A673 (cell line): ENCODE results near the gene NEK9.

ENCODE experiments used
- CTCF ChIP-seq: fragments of 300-800, 200-600 bp; sonication (generic); conservative IDR thresholded peaks from 2 replicates; pipeline ENCODE4 v1.5.1; 2017; ENCODE audit warnings: low read depth, mild to moderate bottlenecking, antibody characterized with exemption, low read length, moderate library complexity, mixed read lengths
- EZH2 ChIP-seq: fragments of 200-600 bp; sonication (generic); IDR thresholded peaks from 2 replicates; pipeline ENCODE4 v1.6.1; 2017; ENCODE audit warnings: borderline replicate concordance, low read depth, mild to moderate bottlenecking, mixed read lengths, antibody characterized with exemption, low read length; ENCODE audit not compliant: poor library complexity, severe bottlenecking

GRCh38 chr14:75051556-75051899, 75.3 kb downstream of the NEK9 start:
- TF ChIP-seq CTCF (no peak), EZH2 (no peak)
